ENCODE results near the gene AKAP6.

Gene AKAP6

DNA sequence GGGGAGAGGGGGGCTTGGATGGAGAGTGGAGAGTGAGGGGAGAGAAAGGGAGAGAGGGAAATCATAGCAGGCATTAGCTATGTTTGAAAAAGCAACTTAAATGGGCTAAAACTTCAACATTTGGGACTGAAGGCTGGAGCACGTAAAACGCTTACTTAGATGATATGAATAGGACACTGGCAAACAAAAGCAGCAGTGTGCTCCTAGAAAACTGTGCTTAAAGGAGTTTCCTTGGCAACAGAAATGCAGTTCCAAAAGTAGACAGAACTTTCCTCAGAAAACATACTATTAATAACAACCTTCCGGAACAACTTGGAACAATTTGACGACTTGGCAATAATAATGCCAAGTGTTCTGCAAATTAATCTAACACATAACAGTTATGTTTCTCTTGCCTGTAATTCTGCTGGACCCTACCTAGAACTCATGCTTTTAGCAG, 374.1 kb downstream of the AKAP6 start:
- peak in 3 of 51 donors; percentile 13 to 62 (median 49) for DNase-seq

GRCh38 chr14:32706721-32707519, 377.8 kb downstream of the AKAP6 start:
- DNase-seq: no peak

DNA sequence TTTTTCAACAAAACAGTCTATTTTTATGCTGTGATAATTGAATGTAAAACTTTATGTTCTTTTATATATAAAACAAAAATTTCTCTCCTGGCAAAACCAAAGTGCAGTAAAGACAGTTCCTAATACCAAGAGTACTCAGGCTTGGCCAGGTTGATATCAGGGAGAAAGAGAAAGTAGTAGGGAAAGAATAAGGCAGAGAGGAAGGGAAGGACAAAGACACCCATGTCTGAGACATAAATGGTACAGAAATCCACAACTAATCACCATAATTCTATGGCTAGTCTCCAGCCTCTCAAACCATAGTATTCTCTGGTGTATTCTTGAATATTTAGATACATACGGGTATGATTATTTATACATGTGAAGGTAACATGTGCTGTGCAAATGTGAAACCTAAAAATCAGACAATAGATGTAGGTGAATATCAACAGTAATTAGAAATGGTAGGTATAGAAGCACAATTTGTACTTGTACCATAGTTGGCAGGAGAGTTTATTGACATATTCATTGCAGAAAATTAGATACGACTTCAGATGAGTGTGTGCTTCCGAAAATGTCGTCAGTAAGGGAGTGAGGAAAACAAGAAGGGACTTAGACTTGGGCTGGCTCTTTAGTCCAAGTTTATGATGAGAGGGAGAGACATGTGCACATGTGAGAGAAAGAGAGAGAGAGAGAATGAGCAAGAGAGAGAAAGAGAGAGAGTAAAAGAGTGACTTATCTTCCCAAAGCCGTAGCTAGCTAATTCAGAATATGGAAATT, 378.8 kb downstream of the AKAP6 start:
- DNase-seq: no peak

DNA sequence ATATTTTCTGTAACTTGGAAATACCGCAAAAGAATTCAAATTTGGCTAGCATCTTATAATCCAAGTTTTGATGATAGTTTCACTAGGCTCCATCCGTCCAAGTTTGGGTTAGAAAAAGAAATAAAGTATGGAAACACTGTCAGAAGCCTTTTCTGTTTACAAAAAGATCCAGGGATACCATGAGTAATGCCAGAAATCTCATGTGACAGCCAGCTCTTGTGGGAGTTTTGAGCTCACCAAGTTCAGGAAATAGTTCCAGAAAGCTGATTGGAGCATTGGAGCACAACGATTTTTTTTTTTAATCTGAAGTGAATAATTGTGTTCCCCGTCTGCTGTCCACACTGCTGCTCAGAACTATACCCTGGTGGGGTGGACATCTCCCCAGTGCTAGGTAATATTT, 379.9 kb downstream of the AKAP6 start:
- peak in 9 of 51 donors; percentile 5 to 66 (median 27) for DNase-seq

- peak in 5 of 51 donors; percentile 3 to 38 (median 15) for DNase-seq
These were observed 381.2 kb downstream of the AKAP6 start for GRCh38 chr14:32710231-32710671.

- peak in 10 of 51 donors; percentile 2 to 61 (median 28) for DNase-seq
These were observed 381.9 kb downstream of the AKAP6 start for GRCh38 chr14:32710731-32711680.

DNA sequence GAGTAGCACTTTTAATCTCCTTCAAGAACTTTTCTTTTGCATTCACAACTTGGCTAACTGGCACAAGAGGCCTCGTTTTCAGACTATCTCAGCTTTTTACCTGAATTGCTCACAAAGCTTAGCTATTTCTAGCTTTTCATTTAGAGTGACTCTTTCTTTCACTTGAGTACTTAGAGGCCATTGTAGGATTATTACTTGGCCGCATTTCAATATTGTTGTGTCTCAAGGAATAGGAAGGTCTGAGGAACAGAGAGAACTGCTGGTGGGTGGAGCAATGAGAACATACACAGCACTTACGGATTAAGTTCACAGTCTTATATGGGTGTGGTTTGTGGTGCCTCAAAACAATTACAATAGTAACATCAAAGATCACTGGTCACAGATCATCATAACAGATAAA, 384.8 kb downstream of the AKAP6 start:
- DNase-seq: no peak

DNA sequence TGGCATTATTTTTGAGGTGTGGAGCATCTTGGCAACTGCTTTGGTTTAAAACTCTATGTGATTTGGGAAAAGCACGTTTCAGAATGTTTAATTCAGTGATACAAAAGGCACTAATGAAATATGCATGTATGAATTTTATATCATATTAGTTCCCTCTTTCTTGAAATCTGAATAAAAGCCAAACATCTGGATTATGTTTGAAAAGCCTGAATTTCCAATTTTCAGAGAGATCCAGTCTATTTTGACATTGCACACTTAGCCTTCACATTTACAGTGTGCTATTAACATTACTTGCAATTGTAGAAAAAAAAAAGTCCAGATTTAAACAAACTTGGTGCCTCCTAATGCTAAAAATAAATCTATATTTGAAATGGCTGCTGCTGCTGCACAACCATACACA, 390.5 kb downstream of the AKAP6 start:
- no peak for DNase-seq

GRCh38 chr14:32720927-32721326, 391.8 kb downstream of the AKAP6 start:
- DNase-seq: no peak

- DNase-seq: no peak
These were observed 393.6 kb downstream of the AKAP6 start for GRCh38 chr14:32722631-32723183.

GRCh38 chr14:32724867-32725471, 395.9 kb downstream of the AKAP6 start:
- peak in 4 of 51 donors; percentile 3 to 44 (median 19) for DNase-seq

GRCh38 chr14:32726516-32726915, 397.4 kb downstream of the AKAP6 start:
- no peak for DNase-seq

- peak in 14 of 51 donors; percentile 2 to 55 (median 30) for DNase-seq
These were observed 398.7 kb downstream of the AKAP6 start for GRCh38 chr14:32727832-32728231.

DNA sequence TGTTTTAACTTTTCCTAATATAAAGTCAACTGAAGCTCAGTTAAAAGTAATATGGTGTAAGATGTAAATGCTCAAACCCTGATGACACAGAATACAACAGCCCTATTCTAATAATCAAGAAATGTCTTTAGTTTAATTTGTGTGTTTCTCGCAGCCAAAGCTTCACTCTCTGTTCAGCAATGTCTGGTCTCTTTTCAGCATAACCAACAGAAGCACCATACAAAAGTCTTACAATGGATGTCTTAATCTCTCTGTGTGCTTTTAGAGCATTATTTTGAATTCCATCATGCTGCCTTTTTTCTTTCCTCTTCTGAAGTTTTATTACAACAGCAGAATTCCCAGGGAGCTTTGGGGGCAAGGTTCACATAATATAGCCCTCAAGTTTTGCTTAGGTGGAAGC, 399.4 kb downstream of the AKAP6 start:
- peak in 1 of 51 donors; percentile 64 for DNase-seq

DNA sequence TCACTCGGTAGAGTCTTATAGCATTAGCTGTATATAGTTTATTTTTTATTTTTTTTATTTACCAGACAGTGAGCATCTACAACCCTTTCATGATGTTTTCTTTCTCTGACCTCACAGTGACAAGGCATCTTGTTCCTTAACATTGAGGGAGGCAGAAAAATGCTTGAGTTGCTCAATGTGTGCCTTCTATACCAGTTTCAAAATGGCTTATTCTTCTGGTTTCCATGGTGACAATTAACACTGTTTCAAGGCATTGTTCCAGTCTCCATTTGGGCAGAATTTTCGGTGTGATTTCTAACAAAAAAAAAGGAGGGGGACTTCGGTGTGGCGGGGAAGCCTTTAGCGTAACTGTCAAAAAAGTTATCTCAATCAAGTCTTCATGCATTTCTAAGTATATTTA, 399.9 kb downstream of the AKAP6 start:
- peak in 1 of 51 donors; percentile 30 for DNase-seq

DNA sequence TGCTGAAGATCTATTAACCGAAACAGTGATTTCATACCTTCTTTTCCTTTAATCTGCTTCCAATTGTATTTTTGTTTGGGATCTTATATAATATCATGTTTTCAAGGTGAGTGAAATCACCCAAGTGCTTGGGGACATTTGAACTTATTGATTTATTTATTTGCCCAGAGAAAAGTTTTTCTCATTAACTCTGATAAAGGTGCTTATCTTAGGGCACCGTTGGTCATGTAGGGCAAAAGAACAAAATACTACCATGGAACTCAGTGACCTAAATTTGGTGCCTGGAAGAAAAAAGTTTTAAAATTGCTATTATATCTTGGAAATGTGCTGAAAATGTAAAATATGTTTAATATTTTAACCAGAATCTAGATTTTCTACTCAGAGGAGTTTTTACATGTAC, 402.2 kb downstream of the AKAP6 start:
- DNase-seq: no peak

- no peak for DNase-seq
These were observed 403.9 kb downstream of the AKAP6 start for GRCh38 chr14:32733015-32733414.

- no peak for DNase-seq
These were observed 405.2 kb downstream of the AKAP6 start for GRCh38 chr14:32734261-32734660.

DNA sequence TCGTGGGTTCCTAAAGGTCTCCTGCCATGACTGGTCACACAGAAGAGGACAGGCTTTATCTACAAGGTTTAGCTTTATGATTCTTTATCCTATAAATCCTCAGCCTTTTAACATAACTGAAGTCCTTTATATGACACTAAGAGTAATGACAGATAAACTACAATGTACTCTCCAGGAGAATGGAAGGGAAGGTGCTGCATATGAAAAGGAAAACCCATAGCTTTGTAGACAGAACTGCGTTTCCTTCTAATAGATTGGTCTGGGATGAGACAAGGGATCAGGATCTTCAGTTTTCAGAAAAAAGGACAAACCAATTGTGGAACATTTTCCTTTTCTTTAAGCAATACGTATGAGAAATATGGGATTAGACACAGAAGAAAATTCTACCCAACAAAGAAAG, 408.5 kb downstream of the AKAP6 start:
- no peak for DNase-seq

GRCh38 chr14:32738206-32738871, 409.2 kb downstream of the AKAP6 start:
- DNase-seq: no peak

All from hypothalamus (tissue), 51 donors.